ENCODE measurements around the gene PIANP. TPM values are rescaled to one million over a fixed set of nuclear protein-coding genes. Genes with fewer than 3 reads are reported as not detected.

The PIANP gene
- total RNA-seq, 1 experiment from 2014 or later: 0.48 TPM

DNA sequence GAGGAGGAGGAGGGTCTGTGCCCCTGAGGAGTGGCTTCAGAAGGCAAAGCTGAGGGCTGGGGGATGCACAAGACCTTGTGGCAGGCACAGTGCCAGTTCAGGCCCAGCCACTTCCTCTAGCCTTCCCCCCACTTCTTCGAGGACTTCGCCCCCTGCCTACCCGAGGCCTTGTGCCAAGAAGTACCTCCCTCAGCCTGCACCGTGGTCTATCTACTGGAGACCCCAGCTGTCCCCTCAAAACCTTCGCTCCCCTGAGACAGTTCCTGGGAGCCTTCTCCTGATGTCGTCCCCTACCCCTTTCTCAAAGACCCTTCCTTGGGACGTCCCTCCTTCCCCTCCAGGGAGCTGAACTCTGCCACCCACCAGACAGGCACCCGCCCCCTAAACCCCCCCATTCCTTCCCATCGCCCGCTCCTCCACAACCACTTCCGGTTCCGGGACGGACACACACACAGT is 12.0 kb downstream of the PIANP start:
- H3K4me3 Mint-ChIP-seq (ENCODE audit: unreplicated experiment): peak overlapping the region; percentile 96
- peak overlapping the region; percentile 96 for H3K4me3 ChIP-seq (ENCODE audit: low read depth, low read length)
- H3K27me3 Mint-ChIP-seq (ENCODE audit: insufficient read depth, unreplicated experiment): peaks cover 4% of the 10 kb centered on the region
- H3K4me1 ChIP-seq: peaks cover 7% of the 10 kb centered on the region; the same call in 1 of the 2 replicates
- no TSS peak for BruUV-seq (replicated peaks)
- intact Hi-C loops (cut with micrococcal nuclease; ENCODE audit: unreplicated experiment): loop anchor here (2.0 kb wide), 2 partner anchors 72 to 120 kb away; partner anchors contain the start of gene NOP2
- TF ChIP-seq, protein P1, sequence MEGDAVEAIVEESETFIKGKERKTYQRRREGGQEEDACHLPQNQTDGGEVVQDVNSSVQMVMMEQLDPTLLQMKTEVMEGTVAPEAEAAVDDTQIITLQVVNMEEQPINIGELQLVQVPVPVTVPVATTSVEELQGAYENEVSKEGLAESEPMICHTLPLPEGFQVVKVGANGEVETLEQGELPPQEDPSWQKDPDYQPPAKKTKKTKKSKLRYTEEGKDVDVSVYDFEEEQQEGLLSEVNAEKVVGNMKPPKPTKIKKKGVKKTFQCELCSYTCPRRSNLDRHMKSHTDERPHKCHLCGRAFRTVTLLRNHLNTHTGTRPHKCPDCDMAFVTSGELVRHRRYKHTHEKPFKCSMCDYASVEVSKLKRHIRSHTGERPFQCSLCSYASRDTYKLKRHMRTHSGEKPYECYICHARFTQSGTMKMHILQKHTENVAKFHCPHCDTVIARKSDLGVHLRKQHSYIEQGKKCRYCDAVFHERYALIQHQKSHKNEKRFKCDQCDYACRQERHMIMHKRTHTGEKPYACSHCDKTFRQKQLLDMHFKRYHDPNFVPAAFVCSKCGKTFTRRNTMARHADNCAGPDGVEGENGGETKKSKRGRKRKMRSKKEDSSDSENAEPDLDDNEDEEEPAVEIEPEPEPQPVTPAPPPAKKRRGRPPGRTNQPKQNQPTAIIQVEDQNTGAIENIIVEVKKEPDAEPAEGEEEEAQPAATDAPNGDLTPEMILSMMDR (IDR thresholded peaks at IDR 0.05; ENCODE audit: insufficient read depth in 1 of 2, low read depth in 1 of 2, low read length in 1 of 2, severe bottlenecking in 1 of 2, unreplicated experiment in 1 of 2): no peak
- ChIA-PET CTCF (interaction anchor here (0.6 to 1.8 kb wide), 17 partner anchors 9 to 1089 kb away, joined by 3 to 30 read pairs (median 4); partner anchors contain the start of genes CDCA3, COPS7A, NOP2 and PTMS), POLR2A (interaction anchor here (0.5 to 2.0 kb wide), 20 partner anchors 10 to 700 kb away, joined by 3 to 92 read pairs (median 12); partner anchors contain the start of genes ACRBP, C12orf57, CDCA3 and COPS7A)
- H3K36me3 Mint-ChIP-seq (ENCODE audit: insufficient read depth, unreplicated experiment): peaks cover 37% of the 10 kb centered on the region
- peaks cover 22% of the 10 kb centered on the region for H3K4me1 Mint-ChIP-seq (ENCODE audit: low read depth, unreplicated experiment)
- H3K27ac Mint-ChIP-seq (ENCODE audit: unreplicated experiment): peak overlapping the region; percentile 95
- H3K9me3 Mint-ChIP-seq (ENCODE audit: unreplicated experiment): no peaks in the 10 kb centered on the region
- no peak for DNase-seq
- H3K9me3 ChIP-seq: no peaks in the 10 kb centered on the region
- no peaks in the 10 kb centered on the region for H3K36me3 ChIP-seq (ENCODE audit: control insufficient read depth, insufficient read depth, low read length)
- H3K27me3 ChIP-seq (replicated peaks; ENCODE audit: control insufficient read depth, insufficient read depth, low read length): no peaks in the 10 kb centered on the region

GRCh38 chr12:6685814-6686213 is 14.8 kb downstream of the PIANP start:
- ChIA-PET POLR2A (interaction anchor here (1.0 kb wide), 1 partner anchor 38 kb away, joined by 4 read pairs; the partner anchor contains the start of gene COPS7A), CTCF (interaction anchor here (0.7 kb wide), 1 partner anchor 150 kb away, joined by 4 read pairs; no protein-coding TSS in a partner anchor)
- peaks cover 7% of the 10 kb centered on the region; the same call in 1 of the 2 replicates for H3K4me1 ChIP-seq
- peaks cover 60% of the 10 kb centered on the region for H3K36me3 Mint-ChIP-seq (ENCODE audit: insufficient read depth, unreplicated experiment)
- no peaks in the 10 kb centered on the region for H3K9me3 ChIP-seq
- no peaks in the 10 kb centered on the region for H3K36me3 ChIP-seq (ENCODE audit: control insufficient read depth, insufficient read depth, low read length)
- no peak overlapping the region for H3K4me3 Mint-ChIP-seq (ENCODE audit: unreplicated experiment)
- no peak overlapping the region for H3K4me3 ChIP-seq (ENCODE audit: low read depth, low read length)
- BruUV-seq (replicated peaks): no TSS peak
- DNase-seq: no peak
- TF ChIP-seq, protein P1 (IDR thresholded peaks at IDR 0.05; ENCODE audit: insufficient read depth in 1 of 2, low read depth in 1 of 2, low read length in 1 of 2, severe bottlenecking in 1 of 2, unreplicated experiment in 1 of 2): no peak
- no peaks in the 10 kb centered on the region for H3K27me3 ChIP-seq (replicated peaks; ENCODE audit: control insufficient read depth, insufficient read depth, low read length)
- peaks cover 22% of the 10 kb centered on the region for H3K4me1 Mint-ChIP-seq (ENCODE audit: low read depth, unreplicated experiment)
- no peaks in the 10 kb centered on the region for H3K9me3 Mint-ChIP-seq (ENCODE audit: unreplicated experiment)
- intact Hi-C loops (cut with micrococcal nuclease; ENCODE audit: unreplicated experiment): no loop called here
- H3K27me3 Mint-ChIP-seq (ENCODE audit: insufficient read depth, unreplicated experiment): no peaks in the 10 kb centered on the region
- H3K27ac Mint-ChIP-seq (ENCODE audit: unreplicated experiment): no peak overlapping the region

DNA sequence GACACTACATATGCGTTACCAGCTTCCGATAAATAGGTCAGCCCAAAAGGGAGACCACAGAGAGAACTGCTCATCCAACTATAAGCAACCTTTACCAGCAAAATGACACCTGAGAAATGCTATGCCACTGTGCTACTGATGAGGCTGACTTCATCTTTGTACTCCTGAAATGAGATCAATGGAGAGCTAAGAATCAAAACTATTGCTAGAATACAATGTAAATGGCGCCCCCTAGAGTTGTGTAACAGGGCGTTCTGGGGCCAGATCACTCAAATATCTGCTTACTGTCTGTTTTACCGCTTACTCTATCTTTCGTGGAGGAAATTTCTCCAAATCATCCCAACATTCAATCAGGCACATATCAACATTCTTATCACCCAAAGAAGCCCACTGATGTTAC is 16.0 kb downstream of the PIANP start:
- Histone ChIP-seq H3K27me3 (replicated peaks; ENCODE audit: control insufficient read depth, insufficient read depth, low read length) (no peaks in the 10 kb centered on the region), H3K36me3 (ENCODE audit: control insufficient read depth, insufficient read depth, low read length) (no peaks in the 10 kb centered on the region), H3K4me3 (ENCODE audit: low read depth, low read length) (no peak overlapping the region), H3K4me1 (peaks cover 7% of the 10 kb centered on the region; the same call in 1 of the 2 replicates), H3K9me3 (no peaks in the 10 kb centered on the region)
- intact Hi-C loops (cut with micrococcal nuclease; ENCODE audit: unreplicated experiment): loop anchor here (1.0 kb wide), 1 partner anchor 17 kb away; no protein-coding TSS in a partner anchor
- Mint-ChIP-seq H3K27me3 (ENCODE audit: insufficient read depth, unreplicated experiment) (no peaks in the 10 kb centered on the region), H3K36me3 (ENCODE audit: insufficient read depth, unreplicated experiment) (peaks cover 72% of the 10 kb centered on the region), H3K4me1 (ENCODE audit: low read depth, unreplicated experiment) (peaks cover 22% of the 10 kb centered on the region), H3K4me3 (ENCODE audit: unreplicated experiment) (no peak overlapping the region), H3K9me3 (ENCODE audit: unreplicated experiment) (no peaks in the 10 kb centered on the region), H3K27ac (ENCODE audit: unreplicated experiment) (peak overlapping the region; percentile 17)
- DNase-seq: peak in 1 of 2 experiments; percentile 56
- CTCF ChIA-PET: interaction anchor here (0.6 to 1.0 kb wide), 7 partner anchors 14 to 150 kb away, joined by 3 to 10 read pairs (median 6); partner anchors contain the start of genes ACRBP, COPS7A and PTMS
- POLR2A ChIA-PET: no interaction called here
- BruUV-seq (replicated peaks): no TSS peak
- TF ChIP-seq, protein P1 (IDR thresholded peaks at IDR 0.05; ENCODE audit: insufficient read depth in 1 of 2, low read depth in 1 of 2, low read length in 1 of 2, severe bottlenecking in 1 of 2, unreplicated experiment in 1 of 2): peak; percentile 50 to 68
